HG03565 (cell line): ENCODE results near the gene MEG3.

Experiments used
- ATAC-seq: cut with Tn5 transposase; IDR thresholded peaks from one replicate; pipeline ENCODE4 v1.9.1; 2021; ENCODE audit warnings: mild to moderate bottlenecking, moderate library complexity; ENCODE audit not compliant: unreplicated experiment

MEG3 gene

DNA sequence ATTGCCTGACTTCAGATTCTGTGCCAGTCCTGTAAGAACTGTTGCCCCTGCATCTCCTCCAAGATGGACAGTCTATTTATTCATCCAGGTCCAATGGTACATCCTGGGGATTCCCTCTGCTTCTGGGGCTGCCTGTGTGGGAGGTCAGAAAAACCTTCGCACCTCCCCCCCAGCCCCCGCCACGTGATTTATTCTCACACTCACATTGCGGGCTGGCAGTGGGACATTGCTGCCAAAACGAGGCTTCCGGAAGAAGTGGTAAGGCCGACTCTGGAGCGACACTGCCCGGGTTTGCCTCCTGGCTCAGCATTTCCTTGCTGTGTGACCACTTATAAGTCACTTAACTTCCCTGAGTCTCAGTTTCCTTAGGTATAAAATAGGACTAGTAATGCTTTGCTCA lies 83.5 kb downstream of the MEG3 start:
- no peak for ATAC-seq
